A673 (cell line): Measurements from ENCODE around the gene MEGF10.

ENCODE experiments used
- EZH2 ChIP-seq: fragments of 200-600 bp; sonication (generic); IDR thresholded peaks from 2 replicates; pipeline ENCODE4 v1.6.1; 2017; ENCODE audit warnings: borderline replicate concordance, low read depth, mild to moderate bottlenecking, mixed read lengths, antibody characterized with exemption, low read length; ENCODE audit not compliant: poor library complexity, severe bottlenecking
- TF ChIP-seq, protein P1 (sequence below): fragments of 300-800, 200-600 bp; sonication (generic); conservative IDR thresholded peaks from 2 replicates; pipeline ENCODE4 v1.5.1; 2017; ENCODE audit warnings: low read depth, mild to moderate bottlenecking, antibody characterized with exemption, low read length, moderate library complexity, mixed read lengths

DNA sequence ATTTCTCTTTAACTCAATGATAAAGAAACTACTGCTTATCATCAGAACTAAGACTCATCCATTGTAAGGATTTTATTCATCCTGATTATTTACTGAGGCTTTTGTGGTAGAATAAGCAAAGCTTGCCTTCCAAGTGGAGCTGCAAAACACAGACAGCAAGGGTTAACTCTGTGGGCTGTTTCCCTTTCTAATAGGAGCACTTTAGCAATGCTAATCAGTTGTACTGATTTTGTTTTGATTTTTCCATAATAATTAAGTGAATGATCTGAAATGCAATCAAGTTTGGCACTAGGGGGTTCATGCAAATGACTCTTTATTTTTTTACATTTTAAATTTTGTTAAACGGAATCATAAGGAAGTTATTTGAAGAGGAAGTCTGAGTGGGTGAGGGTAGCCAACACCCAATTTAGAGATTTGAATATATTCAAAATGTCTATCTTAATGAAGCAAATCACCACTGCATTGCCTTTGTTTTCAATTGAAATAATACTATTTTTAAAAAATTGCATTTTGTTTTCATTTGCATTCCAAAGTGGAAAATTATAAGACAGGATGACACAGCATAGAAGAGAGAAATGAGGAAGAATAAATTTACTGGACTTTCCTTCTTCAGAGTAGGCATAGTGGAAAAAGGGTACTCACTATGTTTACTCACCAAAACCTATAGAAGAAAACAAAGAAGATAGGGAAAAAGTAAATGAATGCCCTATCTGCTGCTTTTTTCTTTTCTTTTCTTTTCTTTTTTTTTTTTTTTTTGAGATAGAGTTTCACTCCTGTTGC is 36.6 kb downstream of the MEGF10 start:
- TF ChIP-seq, protein P1, sequence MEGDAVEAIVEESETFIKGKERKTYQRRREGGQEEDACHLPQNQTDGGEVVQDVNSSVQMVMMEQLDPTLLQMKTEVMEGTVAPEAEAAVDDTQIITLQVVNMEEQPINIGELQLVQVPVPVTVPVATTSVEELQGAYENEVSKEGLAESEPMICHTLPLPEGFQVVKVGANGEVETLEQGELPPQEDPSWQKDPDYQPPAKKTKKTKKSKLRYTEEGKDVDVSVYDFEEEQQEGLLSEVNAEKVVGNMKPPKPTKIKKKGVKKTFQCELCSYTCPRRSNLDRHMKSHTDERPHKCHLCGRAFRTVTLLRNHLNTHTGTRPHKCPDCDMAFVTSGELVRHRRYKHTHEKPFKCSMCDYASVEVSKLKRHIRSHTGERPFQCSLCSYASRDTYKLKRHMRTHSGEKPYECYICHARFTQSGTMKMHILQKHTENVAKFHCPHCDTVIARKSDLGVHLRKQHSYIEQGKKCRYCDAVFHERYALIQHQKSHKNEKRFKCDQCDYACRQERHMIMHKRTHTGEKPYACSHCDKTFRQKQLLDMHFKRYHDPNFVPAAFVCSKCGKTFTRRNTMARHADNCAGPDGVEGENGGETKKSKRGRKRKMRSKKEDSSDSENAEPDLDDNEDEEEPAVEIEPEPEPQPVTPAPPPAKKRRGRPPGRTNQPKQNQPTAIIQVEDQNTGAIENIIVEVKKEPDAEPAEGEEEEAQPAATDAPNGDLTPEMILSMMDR = no peak
- no peak for TF ChIP-seq EZH2
